CD4-positive, alpha-beta T cell treated with Interleukin-2 at 100 ng/mL for 4 hours (primary cell): ENCODE measurements around the gene OR13C5.
"Not testable (repeated sequence)": the region's sequence is repeated elsewhere in the genome, so short reads cannot be mapped to it uniquely, and the experiment has no call there.

Source experiments
- DNase-seq: peaks from one replicate; pipeline ENCODE4 v3.0.0-alpha.2; 2020; ENCODE audit warnings: low spot score

Gene OR13C5

DNA sequence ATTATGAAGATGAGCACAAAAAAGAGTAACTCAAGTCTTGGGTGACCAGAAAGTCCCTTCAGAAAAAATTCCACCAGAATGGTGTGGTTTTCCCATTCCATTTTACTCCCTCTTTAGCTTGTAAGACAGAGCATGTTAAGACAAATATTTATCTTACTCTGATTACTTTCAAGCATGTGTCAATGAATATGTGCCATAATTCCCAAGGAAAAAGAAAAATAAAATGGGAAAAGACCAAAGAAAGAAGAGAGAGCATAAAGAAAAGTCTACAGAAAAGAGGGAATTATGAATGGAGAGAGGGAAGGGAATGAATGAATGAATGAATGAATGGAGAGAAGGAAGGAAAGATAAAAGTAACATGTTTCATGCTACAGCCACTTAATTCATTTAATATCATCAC lies at the start of gene OR13C5:
OR13C5 (minus strand) TSS at position 101 of the 400 bp plus-strand sequence; CDS start at position 101, 0 bp downstream.
- not testable (repeated sequence) for DNase-seq

GRCh38 chr9:104635456-104635855 lies 36.2 kb upstream of the OR13C5 start:
- no peak for DNase-seq

DNA sequence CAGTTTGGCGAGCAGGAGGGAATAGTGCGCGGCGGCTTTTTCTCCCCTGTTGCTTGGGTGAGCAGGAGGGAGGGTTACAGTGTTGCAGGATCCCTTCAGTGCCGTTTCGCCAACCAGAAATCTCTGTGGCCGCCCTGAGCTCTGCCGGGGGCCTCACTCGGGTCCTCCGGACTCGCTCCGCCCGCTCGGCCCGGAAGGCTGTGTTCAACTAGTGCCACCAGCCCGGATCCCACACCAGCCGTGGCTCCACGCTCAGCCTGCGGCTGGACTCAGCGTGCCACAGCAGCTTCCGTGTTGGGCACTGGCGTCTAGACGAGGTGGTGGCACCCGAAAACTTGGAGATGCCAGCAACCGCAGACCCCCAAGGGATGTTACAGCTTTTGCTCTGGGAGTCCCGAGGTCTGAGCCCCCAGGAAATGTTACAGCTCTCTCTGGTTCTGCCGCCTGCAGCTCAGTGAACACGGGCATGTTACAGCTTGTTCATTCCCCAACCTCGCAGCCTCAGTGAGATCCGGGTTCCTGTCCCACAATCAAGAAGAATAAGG lies 34.8 kb upstream of the OR13C5 start:
- no peak for DNase-seq

DNA sequence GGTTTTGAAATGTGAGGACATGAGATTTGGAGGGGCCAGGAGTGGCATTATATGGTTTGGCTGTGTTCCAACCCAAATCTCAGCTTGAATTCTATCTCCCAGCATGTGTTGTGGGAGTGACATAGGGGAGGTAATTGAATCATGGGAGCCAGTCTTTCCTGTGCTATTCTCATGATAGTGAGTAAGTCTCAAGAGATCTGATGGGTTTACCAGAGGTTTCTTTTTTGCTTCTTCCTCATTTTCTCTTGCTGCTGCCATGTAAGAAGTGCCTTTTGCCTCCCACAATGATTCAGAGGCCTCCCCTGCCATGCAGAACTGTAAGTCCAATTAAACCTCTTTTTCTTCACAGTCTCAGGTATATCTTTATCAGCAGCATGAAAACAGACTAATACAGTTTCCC lies 26.8 kb upstream of the OR13C5 start:
- not testable (repeated sequence) for DNase-seq

GRCh38 chr9:104618104-104618503 lies 18.9 kb upstream of the OR13C5 start, which contains the start of gene OR13C9:
OR13C9 (minus strand) TSS chr9:104618204; CDS start chr9:104618204, 0 bp downstream.
- no peak for DNase-seq

DNA sequence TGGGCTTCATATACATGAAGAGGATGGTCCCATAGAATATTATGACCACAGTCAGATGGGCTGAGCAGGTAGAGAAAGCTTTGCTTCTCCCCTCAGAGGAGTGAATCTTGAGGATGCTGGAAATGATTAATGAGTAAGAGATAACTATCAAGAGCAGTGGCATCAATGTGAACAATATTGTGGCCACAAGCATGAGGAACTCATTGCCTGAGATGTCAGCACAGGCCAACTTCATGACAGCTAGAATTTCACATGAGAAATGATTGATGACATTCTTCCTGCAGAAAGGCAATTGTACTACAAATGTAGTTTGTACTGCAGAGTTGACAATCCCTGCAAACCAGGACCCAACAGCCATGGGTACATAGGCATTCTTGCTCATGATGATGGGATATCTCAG lies 18.2 kb upstream of the OR13C5 start:
- DNase-seq: no peak

DNA sequence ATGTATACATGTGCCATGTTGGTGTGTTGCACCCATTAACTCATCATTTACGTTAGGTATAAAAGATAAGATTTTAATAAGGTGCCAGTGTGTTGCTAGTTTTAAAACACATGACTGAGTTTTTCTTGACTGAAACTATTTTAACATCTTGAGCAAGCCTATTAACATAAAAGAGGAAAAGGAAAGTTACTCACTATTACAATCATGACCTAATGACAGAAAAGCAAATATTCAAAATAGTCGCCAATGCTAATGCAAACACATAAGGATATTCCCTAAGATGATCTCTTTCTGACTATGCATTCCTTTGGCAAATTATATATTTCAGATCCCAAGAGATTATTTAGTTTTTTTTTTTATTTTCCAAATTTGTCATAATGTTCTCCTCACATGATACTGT lies 12.0 kb upstream of the OR13C5 start:
- no peak for DNase-seq

DNA sequence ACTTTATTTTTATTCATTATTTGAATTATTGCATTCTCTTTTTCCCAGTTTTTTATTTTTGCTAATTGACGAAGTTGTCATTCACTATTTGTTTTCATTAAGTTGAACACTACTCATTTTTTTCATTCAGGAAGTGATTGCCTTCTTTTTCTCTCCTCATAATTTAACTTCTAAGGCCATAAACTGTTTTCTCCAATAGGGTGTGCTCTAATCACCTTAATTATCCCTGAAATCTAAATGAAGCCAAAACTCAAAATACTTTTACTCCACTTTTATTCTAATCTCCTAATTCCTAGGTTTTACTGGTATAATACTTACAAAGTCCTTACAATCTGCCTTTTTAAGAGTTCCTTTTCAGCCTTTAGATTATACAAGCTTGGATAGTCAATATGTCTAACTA lies 9.1 kb upstream of the OR13C5 start:
- DNase-seq: no peak

DNA sequence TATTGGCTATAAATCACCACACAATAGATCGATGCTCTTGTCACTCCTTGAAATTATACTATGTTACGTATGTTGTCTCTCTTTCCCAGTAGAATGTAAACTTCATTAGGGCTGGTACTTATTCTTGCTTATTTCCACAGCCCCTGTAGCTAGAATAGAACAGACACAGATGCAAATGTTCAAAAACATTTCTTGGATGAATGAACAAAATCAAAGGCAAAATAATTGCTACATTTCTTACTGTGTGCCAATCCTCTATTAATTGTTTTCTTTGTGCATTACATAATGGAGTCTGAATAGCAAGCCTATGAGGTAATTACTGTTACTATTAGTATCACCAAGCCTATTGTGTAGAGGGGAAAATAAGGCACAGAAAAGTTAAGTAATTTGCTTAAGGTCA lies 6.9 kb upstream of the OR13C5 start:
- DNase-seq: no peak

DNA sequence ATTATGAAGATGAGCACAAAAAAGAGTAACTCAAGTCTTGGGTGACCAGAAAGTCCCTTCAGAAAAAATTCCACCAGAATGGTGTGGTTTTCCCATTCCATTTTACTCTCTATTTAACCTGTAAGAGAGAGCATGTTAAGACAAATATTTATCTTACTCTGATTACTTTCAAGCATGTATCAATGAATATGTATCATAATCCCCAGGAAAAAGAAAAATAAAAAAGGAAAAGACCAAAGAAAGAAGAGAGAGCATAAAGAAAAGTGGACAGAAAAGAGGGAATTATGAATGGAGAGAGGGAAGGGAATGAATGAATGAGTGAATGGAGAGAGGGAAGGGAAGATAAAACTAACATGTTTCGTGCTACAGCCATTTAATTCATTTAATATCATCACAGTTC lies 6.3 kb upstream of the OR13C5 start, which contains the start of gene OR13C2:
OR13C2 (minus strand) TSS at position 101 of the 400 bp plus-strand sequence; CDS start at position 101, 0 bp downstream.
- DNase-seq: not testable (repeated sequence)

DNA sequence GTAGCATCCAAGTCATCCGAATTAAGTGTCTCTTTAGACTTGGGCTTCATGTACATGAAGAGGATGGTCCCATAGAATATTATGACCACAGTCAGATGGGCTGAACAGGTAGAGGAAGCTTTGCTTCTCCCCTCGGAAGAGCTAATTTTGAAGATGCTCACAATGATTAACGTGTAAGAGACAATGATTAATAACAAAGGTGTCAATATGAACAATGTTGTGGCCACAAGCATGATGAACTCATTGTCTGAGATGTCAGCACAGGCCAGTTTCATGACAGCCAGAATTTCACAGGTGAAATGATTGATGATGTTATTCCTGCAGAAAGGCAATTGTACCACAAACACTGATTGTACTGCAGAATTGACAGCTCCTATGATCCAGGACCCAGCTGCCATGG lies 5.6 kb upstream of the OR13C5 start:
- DNase-seq: no peak

DNA sequence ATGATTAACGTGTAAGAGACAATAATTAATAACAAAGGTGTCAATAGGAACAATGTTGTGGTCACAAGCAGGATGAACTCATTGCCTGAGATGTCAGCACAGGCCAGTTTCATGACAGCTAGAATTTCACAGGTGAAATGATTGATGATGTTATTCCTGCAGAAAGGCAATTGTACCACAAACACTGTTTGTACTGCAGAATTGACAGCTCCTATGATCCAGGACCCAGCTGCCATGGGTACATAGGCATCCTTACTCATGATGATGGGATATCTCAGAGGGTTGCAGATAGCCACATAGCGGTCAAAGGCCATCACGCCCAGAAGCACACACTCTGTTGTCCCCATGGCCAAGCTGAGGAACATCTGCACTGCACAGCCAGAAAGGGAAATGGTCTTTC lies 464 bp downstream of the OR13C5 start:
- not testable (repeated sequence) for DNase-seq

DNA sequence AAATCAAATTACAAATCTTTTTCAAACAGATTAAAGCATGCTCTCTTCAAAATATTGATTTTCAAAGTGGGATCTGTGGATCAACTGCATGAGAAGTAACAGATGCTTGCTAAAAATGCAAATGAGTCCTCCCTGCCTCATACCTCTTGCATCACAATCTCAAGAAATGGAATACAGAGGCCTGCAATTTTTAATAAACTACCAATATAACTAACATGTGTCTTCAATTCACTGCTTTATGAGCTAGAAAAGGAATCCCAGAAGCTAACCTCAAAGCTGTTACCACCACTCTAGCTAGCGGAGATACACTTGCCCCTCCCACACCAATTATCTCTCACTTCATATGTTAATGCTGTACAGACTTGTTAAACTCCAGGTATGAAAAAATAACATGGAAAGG lies 9.6 kb downstream of the OR13C5 start:
- no peak for DNase-seq

- DNase-seq: no peak
These were observed 12.6 kb downstream of the OR13C5 start for GRCh38 chr9:104586496-104587180.

DNA sequence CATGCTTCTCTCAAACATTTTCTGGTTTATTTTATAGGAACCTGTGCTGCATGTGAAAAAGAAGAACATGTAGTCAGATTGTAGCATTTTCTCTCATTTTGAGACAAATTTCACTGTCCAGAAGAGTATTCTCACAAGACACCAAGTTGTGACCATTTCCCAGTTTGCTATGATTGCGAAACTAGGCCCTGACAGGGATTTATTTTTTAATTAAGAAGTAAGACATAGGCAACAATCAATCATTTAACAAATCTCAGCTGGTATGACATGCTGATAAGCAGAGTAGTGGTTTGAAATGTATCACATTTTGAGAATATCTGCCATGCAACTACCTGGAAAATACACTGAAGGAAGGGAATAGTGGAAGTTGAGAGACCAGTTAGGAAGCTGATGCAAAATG lies 18.7 kb downstream of the OR13C5 start:
- no peak for DNase-seq

- no peak for DNase-seq
These were observed 21.9 kb downstream of the OR13C5 start for GRCh38 chr9:104577263-104577662.

- no peak for DNase-seq
These were observed 23.8 kb downstream of the OR13C5 start for GRCh38 chr9:104575456-104575855.

DNA sequence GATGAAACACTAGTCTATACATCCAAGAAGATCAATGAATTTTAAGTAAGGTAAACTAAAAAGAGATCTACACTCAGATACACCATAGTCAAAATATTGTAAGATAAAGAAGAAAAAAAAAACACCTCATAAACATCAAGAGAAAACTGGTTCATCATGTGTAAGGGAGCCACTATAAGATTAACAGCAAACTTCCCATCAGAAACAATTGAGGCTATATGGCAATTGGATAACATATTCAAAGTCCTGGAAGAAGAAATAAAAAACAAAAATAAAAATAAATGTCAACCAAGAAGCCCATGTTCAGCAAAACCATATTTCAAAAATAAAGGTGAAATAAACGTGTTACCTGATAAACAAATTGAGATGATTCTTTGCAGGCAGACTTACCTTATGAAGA lies 26.6 kb downstream of the OR13C5 start:
- no peak for DNase-seq

GRCh38 chr9:104568868-104569267 lies 30.3 kb downstream of the OR13C5 start, which contains the start of gene OR13C8:
OR13C8 (plus strand) TSS chr9:104569168; CDS start chr9:104569168, 0 bp downstream.
- no peak for DNase-seq

- no peak for DNase-seq
These were observed 34.9 kb downstream of the OR13C5 start for GRCh38 chr9:104564358-104564757.

GRCh38 chr9:104556830-104557634 lies 42.2 kb downstream of the OR13C5 start:
- DNase-seq: no peak

GRCh38 chr9:104555521-104555920 lies 43.7 kb downstream of the OR13C5 start:
- no peak for DNase-seq

DNA sequence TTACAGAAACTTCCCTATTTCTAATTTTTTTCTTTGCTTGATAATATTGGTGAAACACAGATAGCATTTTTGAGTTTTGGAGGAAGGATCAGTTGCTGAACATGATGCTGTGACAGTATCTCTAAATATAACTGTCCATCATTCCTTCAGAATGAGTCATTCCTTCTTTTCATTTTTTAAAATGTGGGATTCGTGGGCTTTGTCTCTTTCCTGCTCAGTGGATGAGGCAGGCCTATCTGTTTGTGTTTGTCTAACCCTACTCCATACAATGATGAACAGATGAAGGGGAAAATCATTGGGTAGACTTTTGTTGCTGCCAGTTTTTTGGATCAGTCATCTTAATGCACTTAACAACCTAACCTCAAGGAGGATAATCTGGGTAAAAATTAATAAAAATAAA lies 46.0 kb downstream of the OR13C5 start:
- no peak for DNase-seq
